Memory B cell (primary cell): ENCODE results near the gene IMMT.
"Not testable (repeated sequence)": the region's sequence is repeated elsewhere in the genome, so short reads cannot be mapped to it uniquely, and the experiment has no call there.

Source experiments
- ATAC-seq: fragments of 150-1000 bp; cut with Tn5 transposase; 2 replicates; pipeline ENCODE4 v1.10.0; 2021; ENCODE audit warnings: low read depth, mild to moderate bottlenecking, moderate library complexity
- DNase-seq, 2 donors: peaks; one replicate each; pipeline ENCODE4 v3.0.0; 2022; ENCODE audit warnings: low spot score in 2 of 2
- H3K27ac Mint-ChIP-seq: one replicate; pipeline ENCODE4 v1.8.0; 2022; ENCODE audit warnings: mild to moderate bottlenecking, moderate library complexity, mixed read lengths
- H3K27me3 Mint-ChIP-seq: one replicate; pipeline ENCODE4 v1.8.0; 2022; ENCODE audit warnings: mixed read lengths
- H3K36me3 Mint-ChIP-seq: one replicate; pipeline ENCODE4 v1.8.0; 2022; ENCODE audit warnings: mild to moderate bottlenecking, mixed read lengths
- H3K4me1 Mint-ChIP-seq: one replicate; pipeline ENCODE4 v1.8.0; 2022; ENCODE audit warnings: mixed read lengths
- H3K4me3 Mint-ChIP-seq: one replicate; pipeline ENCODE4 v1.8.0; 2022; ENCODE audit warnings: mild to moderate bottlenecking, moderate library complexity, mixed read lengths
- H3K9me3 Mint-ChIP-seq: one replicate; pipeline ENCODE4 v1.8.0; 2022; ENCODE audit warnings: mixed read lengths

Gene IMMT

GRCh38 chr2:86201671-86202335 is 6.5 kb upstream of the IMMT start:
- Mint-ChIP-seq H3K4me1 (peaks cover 21% of the 10 kb centered on the region), H3K4me3 (no peak overlapping the region)

GRCh38 chr2:86200564-86200963 is 5.3 kb upstream of the IMMT start:
- H3K27me3 Mint-ChIP-seq, H3K36me3 Mint-ChIP-seq, DNase-seq, H3K27ac Mint-ChIP-seq, H3K9me3 Mint-ChIP-seq, ATAC-seq: not testable (repeated sequence)
- Mint-ChIP-seq H3K4me1 (peaks cover 26% of the 10 kb centered on the region), H3K4me3 (peak overlapping the region; percentile 99)

More at GRCh38 chr2:86201671-86202335, 6.5 kb upstream of the IMMT start:
- ATAC-seq, result no peak
- H3K36me3 Mint-ChIP-seq, result peaks cover 7% of the 10 kb centered on the region
- DNase-seq, result no peak
- no peaks in the 10 kb centered on the region for H3K9me3 Mint-ChIP-seq
- H3K27me3 Mint-ChIP-seq, result no peaks in the 10 kb centered on the region
- H3K27ac Mint-ChIP-seq, result peak overlapping the region; percentile 4

DNA sequence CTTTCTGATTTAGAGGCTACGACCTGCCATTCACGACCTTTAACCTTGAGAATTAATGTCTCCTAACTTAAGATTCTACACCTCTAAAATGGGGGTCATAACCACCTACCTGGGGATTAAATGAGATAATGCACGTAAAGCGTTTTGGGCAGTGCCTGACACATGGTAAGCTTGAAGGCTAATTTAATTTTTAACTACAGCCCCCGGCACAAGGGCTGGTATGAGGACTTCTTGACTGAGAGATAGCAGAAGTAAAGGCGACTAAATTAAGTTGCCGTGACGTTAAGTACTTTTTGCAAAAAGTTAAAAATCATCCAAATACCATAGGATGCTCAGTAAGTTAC is 4.5 kb upstream of the IMMT start:
- H3K27ac Mint-ChIP-seq, result peak overlapping the region; percentile 93
- peaks cover 26% of the 10 kb centered on the region for H3K4me1 Mint-ChIP-seq
- no peak for ATAC-seq
- H3K36me3 Mint-ChIP-seq, result peaks cover 2% of the 10 kb centered on the region
- no peak for DNase-seq
- H3K27me3 Mint-ChIP-seq, result no peaks in the 10 kb centered on the region
- H3K9me3 Mint-ChIP-seq, result no peaks in the 10 kb centered on the region
- H3K4me3 Mint-ChIP-seq, result peak overlapping the region; percentile 99

- DNase-seq, result no peak
- ATAC-seq, result no peak
- Mint-ChIP-seq H3K27ac (peak overlapping the region; percentile 96), H3K4me3 (peak overlapping the region; percentile 93), H3K4me1 (peaks cover 27% of the 10 kb centered on the region), H3K9me3 (no peaks in the 10 kb centered on the region), H3K36me3 (peaks cover 4% of the 10 kb centered on the region), H3K27me3 (no peaks in the 10 kb centered on the region)
These were observed 636 bp upstream of the IMMT start for GRCh38 chr2:86195808-86196387.

DNA sequence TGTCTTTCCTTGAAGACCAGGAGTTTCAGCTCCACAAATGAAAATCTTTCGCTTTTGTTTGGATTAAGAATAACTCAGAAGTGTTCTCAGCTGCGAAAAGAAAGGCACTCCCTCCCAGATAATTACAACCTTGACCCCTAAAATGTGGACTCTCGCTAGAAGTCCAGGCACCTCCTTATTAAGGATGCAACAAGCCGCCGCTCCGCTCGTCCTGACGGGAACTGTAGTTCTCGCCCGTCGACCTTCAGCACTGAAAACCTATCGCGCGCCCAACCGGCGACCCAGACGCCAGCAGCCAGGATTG is 559 bp downstream of the IMMT start:
- Mint-ChIP-seq H3K27me3 (no peaks in the 10 kb centered on the region), H3K27ac (peak overlapping the region; percentile 96), H3K9me3 (no peaks in the 10 kb centered on the region), H3K4me3 (peak overlapping the region; percentile 93), H3K36me3 (peaks cover 10% of the 10 kb centered on the region), H3K4me1 (peaks cover 32% of the 10 kb centered on the region)
- no peak for DNase-seq
- ATAC-seq, result no peak

DNA sequence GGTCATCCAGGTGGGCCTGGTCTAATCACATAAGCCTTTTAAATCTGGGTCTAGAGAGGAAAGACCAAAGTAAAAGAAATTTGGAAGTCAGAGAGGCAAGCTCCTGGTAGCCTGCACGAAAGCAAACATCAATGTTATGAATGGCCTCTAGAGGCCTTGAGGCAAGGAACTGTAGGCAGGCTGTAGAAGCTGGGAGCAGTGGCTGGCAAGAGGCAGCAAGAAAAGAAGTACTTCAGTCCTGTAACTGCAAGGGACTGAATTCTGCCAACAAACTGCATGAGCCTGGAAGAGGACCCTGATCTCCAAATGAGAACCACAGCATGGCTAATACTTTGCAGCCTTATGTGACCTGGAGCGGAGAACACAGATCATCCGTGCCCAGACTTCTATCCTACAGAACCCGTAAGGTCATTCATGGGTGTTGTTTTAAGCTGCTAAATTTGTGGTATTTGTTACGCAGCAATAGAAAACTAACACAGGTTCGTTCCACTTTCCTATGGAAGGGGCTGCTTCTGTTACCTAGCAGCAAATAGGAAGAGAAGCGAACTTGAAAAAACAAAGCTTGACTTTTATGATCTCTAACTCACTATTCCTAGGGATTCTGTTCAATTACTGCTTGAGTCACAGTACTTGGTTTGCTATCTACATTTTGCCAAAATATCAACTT is 1.2 kb downstream of the IMMT start:
- DNase-seq (no peak), ATAC-seq (no peak)
- peak overlapping the region; percentile 96 for H3K27ac Mint-ChIP-seq

GRCh38 chr2:86189782-86190416 is 5.4 kb downstream of the IMMT start:
- Mint-ChIP-seq H3K4me1 (peaks cover 45% of the 10 kb centered on the region), H3K27me3 (no peaks in the 10 kb centered on the region), H3K36me3 (peaks cover 12% of the 10 kb centered on the region), H3K9me3 (no peaks in the 10 kb centered on the region), H3K27ac (no peak overlapping the region), H3K4me3 (no peak overlapping the region)
- no peak for ATAC-seq
- no peak for DNase-seq

More for the DNA sequence above, 1.2 kb downstream of the IMMT start:
- no peaks in the 10 kb centered on the region for H3K27me3 Mint-ChIP-seq
- no peaks in the 10 kb centered on the region for H3K9me3 Mint-ChIP-seq
- H3K4me1 Mint-ChIP-seq, result peaks cover 30% of the 10 kb centered on the region
- H3K36me3 Mint-ChIP-seq, result peaks cover 10% of the 10 kb centered on the region
- peak overlapping the region; percentile 93 for H3K4me3 Mint-ChIP-seq

- Mint-ChIP-seq H3K4me1 (peaks cover 33% of the 10 kb centered on the region), H3K4me3 (peak overlapping the region; percentile 45), H3K27me3 (no peaks in the 10 kb centered on the region), H3K27ac (peak overlapping the region; percentile 81), H3K36me3 (peaks cover 8% of the 10 kb centered on the region), H3K9me3 (no peaks in the 10 kb centered on the region)
- ATAC-seq (no peak), DNase-seq (no peak)
These were observed 8.8 kb downstream of the IMMT start for GRCh38 chr2:86186431-86186830.

DNA sequence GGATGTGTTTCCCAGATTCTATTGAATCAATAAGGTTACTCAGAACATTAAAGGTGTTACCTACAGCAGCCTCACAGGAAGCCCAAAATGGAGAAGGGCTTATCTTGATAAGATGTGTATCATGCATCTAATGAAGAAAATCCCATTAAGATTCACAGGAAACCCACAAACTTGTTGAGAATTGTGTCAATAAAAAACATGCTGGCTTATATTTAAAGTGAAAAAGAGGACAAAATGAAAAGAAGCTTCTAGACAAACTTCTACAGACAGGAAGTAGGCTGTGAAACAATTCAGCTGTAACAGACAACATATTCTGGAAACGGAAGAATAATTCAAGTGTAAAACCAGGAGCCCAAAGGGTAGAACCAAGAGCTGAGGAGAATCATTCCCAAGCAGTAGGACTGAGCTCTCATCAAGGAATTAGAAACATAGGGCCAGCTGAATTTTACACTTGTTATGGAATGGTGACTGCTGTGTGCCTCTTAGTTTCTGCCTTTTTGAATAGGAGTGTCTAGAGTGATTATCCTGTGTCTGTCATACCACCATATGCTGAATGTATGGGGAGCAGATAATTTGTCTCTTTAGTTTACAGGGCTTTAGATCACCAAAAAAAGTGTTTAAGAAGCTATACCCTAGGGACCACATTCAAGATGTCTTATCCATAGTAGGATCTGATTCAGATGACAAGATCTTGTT is 9.6 kb downstream of the IMMT start:
- Mint-ChIP-seq H3K4me3 (peak overlapping the region; percentile 45), H3K4me1 (peaks cover 33% of the 10 kb centered on the region), H3K27me3 (no peaks in the 10 kb centered on the region), H3K36me3 (peaks cover 8% of the 10 kb centered on the region), H3K27ac (peak overlapping the region; percentile 81), H3K9me3 (no peaks in the 10 kb centered on the region)
- DNase-seq, result no peak
- peak; percentile 24 for ATAC-seq

- Mint-ChIP-seq H3K27ac (no peak overlapping the region), H3K36me3 (peaks cover 25% of the 10 kb centered on the region), H3K4me1 (peaks cover 16% of the 10 kb centered on the region), H3K4me3 (no peak overlapping the region), H3K9me3 (no peaks in the 10 kb centered on the region), H3K27me3 (no peaks in the 10 kb centered on the region)
- ATAC-seq (no peak), DNase-seq (no peak)
These were observed 18.7 kb downstream of the IMMT start for GRCh38 chr2:86176597-86176996.

DNA sequence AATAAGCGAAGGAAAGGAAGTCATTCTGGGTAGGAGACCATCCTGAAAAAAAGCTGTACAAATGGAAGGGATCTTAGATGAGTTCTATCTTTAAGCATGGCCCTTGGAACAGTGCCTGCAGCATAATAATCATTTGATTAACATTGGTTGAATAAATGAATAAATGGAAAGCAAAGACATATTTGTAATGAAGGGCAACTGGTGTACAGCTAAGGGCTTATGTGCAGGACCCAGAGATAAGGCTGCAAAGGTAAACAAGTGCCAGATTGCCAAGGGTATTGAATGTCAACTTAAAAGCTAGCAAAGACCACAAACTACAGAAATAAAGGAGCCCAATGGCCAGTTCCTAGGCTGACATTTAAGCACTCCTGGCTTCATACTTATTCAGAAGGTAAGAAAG is 19.4 kb downstream of the IMMT start:
- DNase-seq, result no peak
- peaks cover 27% of the 10 kb centered on the region for H3K36me3 Mint-ChIP-seq

GRCh38 chr2:86174445-86174844 is 20.8 kb downstream of the IMMT start:
- H3K9me3 Mint-ChIP-seq, result no peaks in the 10 kb centered on the region
- peak overlapping the region; percentile 78 for H3K27ac Mint-ChIP-seq
- ATAC-seq, result peak; percentile 53
- no peaks in the 10 kb centered on the region for H3K27me3 Mint-ChIP-seq
- DNase-seq, result no peak
- H3K36me3 Mint-ChIP-seq, result peaks cover 25% of the 10 kb centered on the region
- H3K4me1 Mint-ChIP-seq, result peaks cover 16% of the 10 kb centered on the region
- no peak overlapping the region for H3K4me3 Mint-ChIP-seq

More for the DNA sequence above, 19.4 kb downstream of the IMMT start:
- no peak for ATAC-seq
- Mint-ChIP-seq H3K27ac (peak overlapping the region; percentile 48), H3K27me3 (no peaks in the 10 kb centered on the region), H3K4me3 (no peak overlapping the region), H3K4me1 (peaks cover 16% of the 10 kb centered on the region), H3K9me3 (no peaks in the 10 kb centered on the region)

- no peak for ATAC-seq
- H3K4me1 Mint-ChIP-seq, result peaks cover 16% of the 10 kb centered on the region
- no peak overlapping the region for H3K27ac Mint-ChIP-seq
These were observed 22.7 kb downstream of the IMMT start for GRCh38 chr2:86172610-86173009.

GRCh38 chr2:86171295-86171694 is 24.0 kb downstream of the IMMT start:
- no peak for ATAC-seq
- Mint-ChIP-seq H3K36me3 (peaks cover 29% of the 10 kb centered on the region), H3K27ac (no peak overlapping the region)

More at GRCh38 chr2:86172610-86173009, 22.7 kb downstream of the IMMT start:
- Mint-ChIP-seq H3K27me3 (no peaks in the 10 kb centered on the region), H3K4me3 (no peak overlapping the region), H3K9me3 (no peaks in the 10 kb centered on the region), H3K36me3 (peaks cover 32% of the 10 kb centered on the region)
- no peak for DNase-seq

More at GRCh38 chr2:86171295-86171694, 24.0 kb downstream of the IMMT start:
- no peaks in the 10 kb centered on the region for H3K27me3 Mint-ChIP-seq
- H3K4me1 Mint-ChIP-seq, result peaks cover 13% of the 10 kb centered on the region
- no peak overlapping the region for H3K4me3 Mint-ChIP-seq
- no peaks in the 10 kb centered on the region for H3K9me3 Mint-ChIP-seq
- no peak for DNase-seq
